T-cell (primary cell): Measurements from ENCODE around the gene TADA3. TPM values are rescaled to one million over a fixed set of nuclear protein-coding genes. Genes with fewer than 3 reads are reported as not detected.
"Not testable (repeated sequence)": the region's sequence is repeated elsewhere in the genome, so short reads cannot be mapped to it uniquely, and the experiment has no call there.

Source experiments
- ATAC-seq, 4 experiments: fragments of 200-7000 bp in 3 of 4; fragments of 150-1000 bp in 1 of 4; cut with Tn5 transposase; replicated peaks in 1 of 4; 1 replicate in 3 of 4; 2 replicates in 1 of 4; pipeline ENCODE4 v1.10.0; 2021; ENCODE audit warnings: moderate library complexity in 3 of 4, mild to moderate bottlenecking in 2 of 4, moderate number of reproducible peaks in 1 of 4
- CTCF ChIA-PET, 2 donors: fragments of 300-600 bp; sonication (Branson Sonifier 250); formaldehyde crosslinking; loops; one replicate each; lab custom pipeline; 2022; ENCODE audit warnings: antibody characterized with exemption in 2 of 2; lab: Charles Lee
- POLR2A ChIA-PET, 2 donors: fragments of 300-600 bp; sonication (Branson Sonifier 250); formaldehyde crosslinking; loops; one replicate each; lab custom pipeline; 2022; ENCODE audit warnings: antibody characterized with exemption in 2 of 2; lab: Charles Lee
- DNase-seq, 35 experiments: peaks; one replicate each; pipeline versions ENCODE4 v3.0.0 to v3.0.0-alpha.2; 2013 to 2023
- H3K27ac ChIP-seq: one replicate; pipeline ENCODE4 v1.5.1; 2013; ENCODE audit warnings: low read length
- H3K27me3 ChIP-seq, 2 experiments: replicated peaks in 1 of 2; 1 replicate in 1 of 2; 2 replicates in 1 of 2; pipeline versions ENCODE4 v1.6.1 to v1.7.0; 2013; ENCODE audit warnings: low read length in 1 of 2, mixed read lengths in 1 of 2; ENCODE audit not compliant: control insufficient read depth in 2 of 2, insufficient read depth in 2 of 2; ENCODE audit errors: extremely low read depth in 1 of 2
- H3K36me3 ChIP-seq, 2 donors: 1 replicate in 1 of 2; 2 replicates in 1 of 2; pipeline versions ENCODE4 v1.6.1 to v1.7.0; 2013; ENCODE audit warnings: low read length in 1 of 2; ENCODE audit not compliant: control insufficient read depth in 2 of 2, insufficient read depth in 1 of 2; ENCODE audit errors: extremely low read depth in 1 of 2
- H3K4me1 ChIP-seq, 2 experiments: 1 replicate in 1 of 2; 2 replicates in 1 of 2; pipeline versions ENCODE4 v1.6.1 to v1.7.0; 2013; ENCODE audit warnings: low read length in 2 of 2, mixed read lengths in 1 of 2; ENCODE audit not compliant: insufficient read depth in 2 of 2, control insufficient read depth in 1 of 2; ENCODE audit errors: extremely low read depth in 1 of 2
- H3K4me3 ChIP-seq, 2 donors: 1 replicate in 1 of 2; 2 replicates in 1 of 2; pipeline versions ENCODE4 v1.5.1 to v1.7.0; 2013; ENCODE audit warnings: mild to moderate bottlenecking in 2 of 2, low read length in 1 of 2, moderate library complexity in 1 of 2; ENCODE audit not compliant: control insufficient read depth in 1 of 2; ENCODE audit errors: extremely low read depth in 1 of 2
- H3K9me3 ChIP-seq: 2 replicates; pipeline ENCODE4 v1.7.0; 2013
- H3K27ac Mint-ChIP-seq, 2 donors: one replicate each; pipeline ENCODE4 v1.8.0; 2020 to 2021; ENCODE audit warnings: mild to moderate bottlenecking in 2 of 2, mixed read lengths in 2 of 2
- H3K27me3 Mint-ChIP-seq, 2 donors: one replicate each; pipeline ENCODE4 v1.8.0; 2021 to 2022; ENCODE audit warnings: mixed read lengths in 2 of 2
- H3K36me3 Mint-ChIP-seq: one replicate; pipeline ENCODE4 v1.8.0; 2021; ENCODE audit warnings: mixed read lengths
- H3K4me1 Mint-ChIP-seq, 3 donors: one replicate each; pipeline ENCODE4 v1.8.0; 2020 to 2022; ENCODE audit warnings: mixed read lengths in 3 of 3, mild to moderate bottlenecking in 1 of 3
- H3K4me3 Mint-ChIP-seq, 3 donors: one replicate each; pipeline ENCODE4 v1.8.0; 2020 to 2022; ENCODE audit warnings: mild to moderate bottlenecking in 3 of 3, mixed read lengths in 3 of 3, moderate library complexity in 3 of 3
- H3K9me3 Mint-ChIP-seq, 3 donors: one replicate each; pipeline ENCODE4 v1.8.0; 2020 to 2022; ENCODE audit warnings: mixed read lengths in 3 of 3
- WGBS: methylation state at CpG from one replicate; pipeline ENCODE4 v1.1.5; 2013; ENCODE audit warnings: missing lambda C conversion rate; ENCODE audit not compliant: insufficient coverage; 5-methylcytosine and 5-hydroxymethylcytosine counted together
- total RNA-seq, 35 experiments: library from RNA in 6 of 35; stranded (reverse) in 6 of 35; fragments of 120-200 nt in 1 of 35; gene quantifications; one replicate each; pipeline versions ENCODE4 v1.2.1 to v1.2.4 and lab custom pipeline; 2013 to 2026

TADA3 gene
- total RNA-seq, 5 donors from 2014 or later (not counting 1 experiment from before 2014, with no cell fraction given), result 29.1 to 46.5 (median 41.1) TPM

DNA sequence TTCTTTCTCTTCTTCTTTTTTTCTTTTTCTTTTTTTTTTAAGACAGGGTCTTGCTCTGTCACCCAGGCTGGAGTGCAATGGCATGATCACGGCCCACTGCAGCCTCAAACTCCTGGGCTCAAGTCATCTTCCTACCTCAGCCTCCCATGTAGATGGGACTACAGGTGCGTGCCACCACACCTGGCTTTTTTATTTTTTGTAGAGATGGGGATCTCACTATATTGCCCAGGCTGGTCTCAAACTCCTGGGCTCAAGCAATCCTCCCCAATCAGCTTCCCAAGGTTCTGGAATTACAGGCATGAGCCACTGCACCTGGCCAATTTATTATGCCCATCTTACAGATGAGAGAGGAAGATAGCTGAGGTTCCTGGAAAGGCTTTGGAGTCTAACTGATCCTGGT is 21.3 kb downstream of the TADA3 start:
- CTCF ChIA-PET, result interaction anchor here in 1 of 2 donors (0.7 kb wide), 1 partner anchor 15 kb away, joined by 3 read pairs; no protein-coding TSS in a partner anchor
- peaks cover 2 to 19% of the 10 kb centered on the region in 2 experiments for H3K4me1 ChIP-seq
- not testable (repeated sequence) for DNase-seq, H3K27ac ChIP-seq, H3K27me3 Mint-ChIP-seq, H3K36me3 Mint-ChIP-seq, ATAC-seq, H3K27me3 ChIP-seq, H3K9me3 Mint-ChIP-seq, H3K36me3 ChIP-seq, H3K9me3 ChIP-seq, H3K4me3 ChIP-seq
- Mint-ChIP-seq H3K4me3 (peak overlapping the region; percentile 25 to 56 (median 54)), H3K27ac (peak overlapping the region in 1 of 2 donors; percentile 22), H3K4me1 (peaks cover 13 to 38% (median 29%) of the 10 kb centered on the region in 3 donors)
- no CpG with 5 or more reads among the region's 2 CpGs for whole genome bisulfite sequencing
- POLR2A ChIA-PET, result interaction anchor here in 1 of 2 donors (0.6 kb wide), 1 partner anchor 23 kb away, joined by 4 read pairs; no protein-coding TSS in a partner anchor

DNA sequence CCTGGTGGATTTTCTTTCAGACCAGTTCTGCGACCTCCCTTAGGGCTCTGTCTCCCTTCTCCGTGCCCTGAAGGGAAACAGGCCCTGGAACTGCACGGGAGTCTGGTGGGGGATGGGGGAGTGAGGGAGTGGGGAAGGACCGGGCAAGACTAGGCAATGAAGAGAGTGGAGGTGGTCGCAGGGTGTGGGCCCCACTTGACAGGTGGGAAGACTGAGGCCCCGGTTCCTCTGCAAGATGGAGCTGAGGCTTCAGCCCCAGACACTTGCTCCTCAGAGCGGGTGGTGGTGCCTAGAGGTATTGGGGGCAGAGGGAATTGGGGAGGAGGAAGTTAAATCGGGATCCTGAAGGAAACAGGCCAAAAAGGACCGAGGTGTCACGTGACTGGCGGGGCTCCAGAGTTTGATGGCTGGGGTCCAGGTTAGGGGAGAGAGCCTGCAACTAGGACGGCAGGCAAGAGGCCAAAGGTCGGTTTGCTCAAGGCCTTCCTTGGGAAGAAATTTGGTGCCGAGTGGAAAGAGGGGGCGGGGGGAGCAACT is 21.9 kb downstream of the TADA3 start:
- peak overlapping the region; percentile 50 to 74 for H3K4me3 ChIP-seq
- Mint-ChIP-seq H3K27ac (peak overlapping the region in 1 of 2 donors; percentile 16), H3K27me3 (no peaks in the 10 kb centered on the region), H3K4me1 (peaks cover 13 to 36% (median 29%) of the 10 kb centered on the region in 3 donors), H3K4me3 (peak overlapping the region; percentile 53 to 68 (median 54)), H3K9me3 (no peaks in the 10 kb centered on the region), H3K36me3 (no peaks in the 10 kb centered on the region)
- ChIA-PET POLR2A (interaction anchor here (0.6 to 0.8 kb wide), 2 partner anchors 18 to 23 kb away, joined by 3 to 4 read pairs; no protein-coding TSS in a partner anchor), CTCF (no interaction called here)
- no peak overlapping the region for H3K27ac ChIP-seq
- H3K36me3 ChIP-seq, result no peaks in the 10 kb centered on the region
- H3K9me3 ChIP-seq, result no peaks in the 10 kb centered on the region
- 69% methylated on average over 9 of the region's 15 CpGs for WGBS
- H3K27me3 ChIP-seq, result peaks cover 0 to 9% of the 10 kb centered on the region in 2 experiments
- DNase-seq, result no peak
- ATAC-seq, result no peak
- H3K4me1 ChIP-seq, result peaks cover 2 to 19% of the 10 kb centered on the region in 2 experiments

DNA sequence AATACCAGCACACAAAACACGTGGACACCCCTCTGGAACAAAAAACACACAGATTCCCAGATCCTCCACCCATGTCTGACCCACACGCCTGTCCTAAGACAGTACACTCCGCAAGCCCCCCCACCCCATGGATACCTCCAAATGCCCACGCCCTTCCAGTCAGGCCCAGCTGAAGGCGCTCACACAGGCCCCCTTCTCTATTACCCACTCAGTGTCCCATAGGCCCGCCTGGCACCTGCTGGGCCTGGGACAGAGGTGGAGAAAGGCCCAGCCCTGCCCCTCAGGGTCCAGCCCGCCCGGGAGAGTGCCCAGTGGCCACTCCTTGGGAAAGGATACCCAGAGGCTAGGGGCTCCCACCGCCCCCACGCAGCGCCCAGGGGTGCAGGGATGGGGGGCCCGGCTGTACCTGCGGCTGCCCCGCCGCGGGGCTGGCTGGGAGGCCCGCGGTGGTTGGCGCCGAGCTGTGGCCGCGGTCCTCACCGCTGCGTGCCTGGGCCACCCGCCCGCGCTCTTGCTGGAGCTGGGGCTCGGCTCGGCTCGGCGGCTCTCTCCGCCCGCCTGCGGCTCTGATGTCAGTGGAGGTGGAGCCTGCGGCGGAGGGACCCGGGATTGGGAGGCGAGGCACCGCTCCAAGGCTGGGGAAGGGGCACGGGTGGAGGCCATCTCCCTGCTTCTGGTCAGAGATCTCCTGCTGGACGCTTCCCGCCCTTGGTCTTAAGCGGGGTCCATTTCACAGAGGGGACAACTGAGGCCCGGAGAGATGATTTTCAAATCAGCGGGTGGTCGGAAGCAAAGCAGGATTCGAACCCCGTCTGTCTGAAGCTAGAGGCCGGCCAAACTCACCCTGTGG is 22.6 kb downstream of the TADA3 start, which contains the start of gene CAMK1:
Gene CAMK1 (minus strand): TSS at position 522 of the 850 bp plus-strand sequence. CDS start 2,198 bp downstream, outside the sequence.
- CTCF ChIA-PET, result no interaction called here
- Mint-ChIP-seq H3K27me3 (no peaks in the 10 kb centered on the region), H3K36me3 (no peaks in the 10 kb centered on the region), H3K9me3 (no peaks in the 10 kb centered on the region), H3K4me3 (peak within 1 kb of the TSS; percentile 53 to 68 (median 54)), H3K4me1 (peaks cover 13 to 36% (median 29%) of the 10 kb centered on the region in 3 donors), H3K27ac (peak within 1 kb of the TSS in 1 of 2 donors; percentile 16)
- POLR2A ChIA-PET, result interaction anchor here in 1 of 2 donors (0.5 to 0.8 kb wide), 2 partner anchors 12 to 17 kb away, joined by 3 to 4 read pairs; no protein-coding TSS in a partner anchor
- Histone ChIP-seq H3K4me3 (peak within 1 kb of the TSS; percentile 50 to 74), H3K9me3 (no peaks in the 10 kb centered on the region), H3K27ac (no peak within 1 kb of the TSS), H3K27me3 (peaks cover 0 to 9% of the 10 kb centered on the region in 2 experiments), H3K36me3 (no peaks in the 10 kb centered on the region), H3K4me1 (peaks cover 2 to 19% of the 10 kb centered on the region in 2 experiments)
- 9% methylated on average over 46 of the region's 49 CpGs for WGBS
- DNase-seq (peak in 33 of 35 experiments; percentile 23 to 62 (median 38)), ATAC-seq (peak; percentile 92 to 99 (median 94))

- H3K27me3 Mint-ChIP-seq, result no peaks in the 10 kb centered on the region
- no peak for DNase-seq
- ChIA-PET POLR2A (interaction anchor here in 1 of 2 donors (0.5 to 0.6 kb wide), 2 partner anchors 12 to 406 kb away, joined by 4 to 7 read pairs; no protein-coding TSS in a partner anchor), CTCF (no interaction called here)
- no peak overlapping the region for H3K27ac ChIP-seq
- H3K4me1 Mint-ChIP-seq, result peaks cover 13 to 36% (median 29%) of the 10 kb centered on the region in 3 donors
- H3K4me3 ChIP-seq, result peak overlapping the region in 1 of 2 donors; percentile 19
- peak overlapping the region in 1 of 2 donors; percentile 3 for H3K27ac Mint-ChIP-seq
- H3K36me3 Mint-ChIP-seq, result no peaks in the 10 kb centered on the region
- peaks cover 0 to 9% of the 10 kb centered on the region in 2 experiments for H3K27me3 ChIP-seq
- H3K4me1 ChIP-seq, result peaks cover 2 to 19% of the 10 kb centered on the region in 2 experiments
- ATAC-seq, result no peak
- 97% methylated on average over 5 of the region's 5 CpGs for WGBS
- no peaks in the 10 kb centered on the region for H3K36me3 ChIP-seq
- no peaks in the 10 kb centered on the region for H3K9me3 Mint-ChIP-seq
- no peaks in the 10 kb centered on the region for H3K9me3 ChIP-seq
- H3K4me3 Mint-ChIP-seq, result peak overlapping the region; percentile 43 to 65 (median 54)
Observed at GRCh38 chr3:9769012-9769411, 23.3 kb downstream of the TADA3 start.

- ATAC-seq, result no peak
- H3K36me3 Mint-ChIP-seq, result no peaks in the 10 kb centered on the region
- H3K4me1 Mint-ChIP-seq, result peaks cover 13 to 36% (median 29%) of the 10 kb centered on the region in 3 donors
- peak overlapping the region in 1 of 2 donors; percentile 48 for H3K27ac Mint-ChIP-seq
- peaks cover 0 to 9% of the 10 kb centered on the region in 2 experiments for H3K27me3 ChIP-seq
- 87% methylated on average over 3 of the region's 6 CpGs for WGBS
- POLR2A ChIA-PET, result no interaction called here
- H3K9me3 ChIP-seq, result no peaks in the 10 kb centered on the region
- H3K9me3 Mint-ChIP-seq, result no peaks in the 10 kb centered on the region
- H3K27me3 Mint-ChIP-seq, result no peaks in the 10 kb centered on the region
- H3K4me3 Mint-ChIP-seq, result peak overlapping the region in 1 of 3 donors; percentile 54
- H3K27ac ChIP-seq, result no peak overlapping the region
- CTCF ChIA-PET, result no interaction called here
- H3K36me3 ChIP-seq, result no peaks in the 10 kb centered on the region
- peaks cover 2 to 19% of the 10 kb centered on the region in 2 experiments for H3K4me1 ChIP-seq
- no peak overlapping the region for H3K4me3 ChIP-seq
- no peak for DNase-seq
Observed at GRCh38 chr3:9768141-9768775, 24.0 kb downstream of the TADA3 start.
